ENCODE measurements around the gene UIMC1.

Gene UIMC1

GRCh38 chr5:176952531-176953193, 53.9 kb downstream of the UIMC1 start:
- DNase-seq = no peak

GRCh38 chr5:176948458-176948857, 58.1 kb downstream of the UIMC1 start:
- no peak for DNase-seq

- DNase-seq = no peak
Observed at GRCh38 chr5:176947847-176948246, 58.7 kb downstream of the UIMC1 start.

GRCh38 chr5:176944268-176944667, 62.3 kb downstream of the UIMC1 start:
- DNase-seq = no peak

GRCh38 chr5:176943816-176944215, 62.8 kb downstream of the UIMC1 start:
- no peak for DNase-seq

- DNase-seq = no peak
Observed at GRCh38 chr5:176941951-176942350, 64.6 kb downstream of the UIMC1 start.

GRCh38 chr5:176938472-176938871, 68.1 kb downstream of the UIMC1 start:
- no peak for DNase-seq

GRCh38 chr5:176935017-176935416, 71.6 kb downstream of the UIMC1 start:
- DNase-seq = no peak

- no peak for DNase-seq
Observed at GRCh38 chr5:176934309-176934930, 72.2 kb downstream of the UIMC1 start.

- DNase-seq = no peak
Observed at GRCh38 chr5:176929654-176930053, 76.9 kb downstream of the UIMC1 start.

GRCh38 chr5:176927562-176927961, 79.0 kb downstream of the UIMC1 start:
- no peak for DNase-seq

GRCh38 chr5:176922817-176923216, 83.8 kb downstream of the UIMC1 start:
- no peak for DNase-seq

GRCh38 chr5:176921714-176922113, 84.9 kb downstream of the UIMC1 start:
- no peak for DNase-seq

- no peak for DNase-seq
Observed at GRCh38 chr5:176918613-176919012, 88.0 kb downstream of the UIMC1 start.

- DNase-seq = no peak
Observed at GRCh38 chr5:176916337-176916736, 90.2 kb downstream of the UIMC1 start.

GRCh38 chr5:176915906-176916305, 90.7 kb downstream of the UIMC1 start:
- DNase-seq = no peak

GRCh38 chr5:176912115-176912514, 94.5 kb downstream of the UIMC1 start:
- DNase-seq = no peak

GRCh38 chr5:176908675-176909368, 97.8 kb downstream of the UIMC1 start:
- DNase-seq = no peak

- no peak for DNase-seq
Observed at GRCh38 chr5:176906796-176907195, 99.8 kb downstream of the UIMC1 start.

GRCh38 chr5:176906126-176906525, 100.5 kb downstream of the UIMC1 start:
- no peak for DNase-seq

GRCh38 chr5:176904276-176904675, 102.3 kb downstream of the UIMC1 start:
- no peak for DNase-seq

- DNase-seq = no peak
Observed at GRCh38 chr5:176902911-176903664, 103.5 kb downstream of the UIMC1 start.

- no peak for DNase-seq
Observed at GRCh38 chr5:176902102-176902814, 104.3 kb downstream of the UIMC1 start.
